ENCODE measurements around the gene TSPAN18.

- no peak for TF ChIP-seq POLR2A (IDR thresholded peaks at IDR 0.05)
- no peak for TF ChIP-seq CTCF (IDR thresholded peaks at IDR 0.05)
- TF ChIP-seq POLR2AphosphoS5 (IDR thresholded peaks at IDR 0.05) = no peak
Measured at GRCh38 chr11:44774731-44775130, 48.0 kb downstream of the TSPAN18 start.

Data from breast epithelium (tissue), 3 donors.